A549 treated with Hydrocortisone at 1 μM for 4 hours (cell line): ENCODE measurements around the gene ZDHHC14. TPM values are rescaled to one million over a fixed set of nuclear protein-coding genes. Genes with fewer than 3 reads are reported as not detected.

Experiments used
- total RNA-seq: library from RNA; stranded (reverse); fragments of 200-300 nt; extraction: Qiagen RNA extraction; gene quantifications from 5 replicates; pipeline ENCODE4 v1.2.3, GENCODE V29; 2022

ZDHHC14 gene
- total RNA-seq = 2.6 to 4.1 TPM (median 3.1 TPM) in 5 replicates

GRCh38 chr6:157380779-157381561 is at the start of gene ZDHHC14:
TSS of gene ZDHHC14 (plus strand) at chr6:157381190.

Other genes starting within 250 kb of the ZDHHC14 start
- 5.6 to 7.6 TPM (median 6.8 TPM) in 5 replicates for gene TMEM242, start 57.7 kb upstream of the ZDHHC14 start, total RNA-seq